HepG2 (cell line): Measurements from ENCODE around the gene MYH9. TPM values are rescaled to one million over a fixed set of nuclear protein-coding genes. Genes with fewer than 3 reads are reported as not detected.

Experiments used
- AKAP8 ChIP-seq: sonication (generic); formaldehyde crosslinking; IDR thresholded peaks from 2 replicates; pipeline ENCODE4 v1.5.1; 2020; ENCODE audit warnings: mild to moderate bottlenecking, missing genetic modification reagents
- CCDC6 ChIP-seq: sonication (generic); formaldehyde crosslinking; IDR thresholded peaks from 2 replicates; pipeline ENCODE4 v1.8.1; 2022; ENCODE audit warnings: mild to moderate bottlenecking, missing genetic modification reagents, moderate library complexity
- ELF3 ChIP-seq: IDR thresholded peaks from 2 replicates; pipeline ENCODE4 v1.6.1; 2016; ENCODE audit warnings: missing genetic modification reagents, missing compliant biosample characterization
- EZH2 ChIP-seq: conservative IDR thresholded peaks from 2 replicates; pipeline ENCODE4 v1.6.1; 2012; ENCODE audit warnings: mild to moderate bottlenecking, low read depth, low read length, moderate library complexity
- FOXA3 ChIP-seq: IDR thresholded peaks from 2 replicates; pipeline ENCODE4 v1.6.1; 2016; ENCODE audit warnings: missing genetic modification reagents, missing compliant biosample characterization
- FOXO1 ChIP-seq: sonication (generic); formaldehyde crosslinking; IDR thresholded peaks from 2 replicates; pipeline ENCODE4 v1.4.0; 2020; ENCODE audit warnings: missing genetic modification reagents
- FOXP4 ChIP-seq: sonication (generic); formaldehyde crosslinking; IDR thresholded peaks from 2 replicates; pipeline ENCODE4 v1.4.0; 2020; ENCODE audit warnings: missing genetic modification reagents
- GRHL1 ChIP-seq: sonication (generic); formaldehyde crosslinking; conservative IDR thresholded peaks from 2 replicates; pipeline ENCODE4 v1.8.0; 2022; ENCODE audit warnings: missing genetic modification reagents
- IRF1 ChIP-seq: sonication (generic); formaldehyde crosslinking; IDR thresholded peaks from 2 replicates; pipeline ENCODE4 v1.4.0; 2020; ENCODE audit warnings: low read depth, mild to moderate bottlenecking, missing genetic modification reagents
- JUND ChIP-seq: sonication (generic); formaldehyde crosslinking; IDR thresholded peaks from 2 replicates; pipeline ENCODE4 v1.8.0; 2022; ENCODE audit warnings: mild to moderate bottlenecking, missing genetic modification reagents
- KAT2B ChIP-seq: fragments of 150-350 bp; IDR thresholded peaks from 2 replicates; pipeline ENCODE4 v1.6.1; 2014; ENCODE audit warnings: low read depth, low read length, borderline replicate concordance
- MED1 ChIP-seq: sonication (generic); formaldehyde crosslinking; IDR thresholded peaks from 2 replicates; pipeline ENCODE4 v1.4.0; 2020; ENCODE audit warnings: missing genetic modification reagents
- SSRP1 ChIP-seq: IDR thresholded peaks from 2 replicates; pipeline ENCODE4 v1.6.1; 2016; ENCODE audit warnings: control low read depth
- USF2 ChIP-seq, 2 experiments: sonication (generic) in 1 of 2; formaldehyde crosslinking in 1 of 2; IDR thresholded peaks; 2 replicates each; pipeline versions ENCODE4 v1.5.1 to v1.6.1; 2011 to 2020; ENCODE audit warnings: borderline replicate concordance in 1 of 2, low read depth in 1 of 2, low read length in 1 of 2, mild to moderate bottlenecking in 1 of 2, missing genetic modification reagents in 1 of 2, moderate library complexity in 1 of 2
- YY1 ChIP-seq: IDR thresholded peaks from 2 replicates; pipeline ENCODE4 v1.6.1; 2011; ENCODE audit warnings: low read length, low read depth, moderate library complexity, mild to moderate bottlenecking; ENCODE audit not compliant: insufficient read depth, insufficient replicate concordance
- ZNF12 ChIP-seq: sonication (generic); formaldehyde crosslinking; IDR thresholded peaks from 2 replicates; pipeline ENCODE4 v1.5.0; 2020; ENCODE audit warnings: missing genetic modification reagents
- ZNF205 ChIP-seq: IDR thresholded peaks from 2 replicates; pipeline ENCODE4 v1.6.1; 2018; ENCODE audit warnings: missing biosample characterization, missing genetic modification reagents
- ZNF331 ChIP-seq: sonication (generic); formaldehyde crosslinking; IDR thresholded peaks from 2 replicates; pipeline ENCODE4 v1.4.0; 2020; ENCODE audit warnings: missing genetic modification reagents
- ZNF414 ChIP-seq: sonication (generic); formaldehyde crosslinking; IDR thresholded peaks from 2 replicates; pipeline ENCODE4 v1.5.0; 2020; ENCODE audit warnings: missing genetic modification reagents
- ZNF501 ChIP-seq: sonication (generic); formaldehyde crosslinking; IDR thresholded peaks from 2 replicates; pipeline ENCODE4 v1.5.1; 2020; ENCODE audit warnings: mild to moderate bottlenecking, moderate library complexity, missing genetic modification reagents
- ZNF567 ChIP-seq: sonication (generic); formaldehyde crosslinking; IDR thresholded peaks from 2 replicates; pipeline ENCODE4 v1.8.1; 2023; ENCODE audit warnings: mild to moderate bottlenecking, missing genetic modification reagents, borderline replicate concordance
- ZNF570 ChIP-seq: sonication (generic); formaldehyde crosslinking; IDR thresholded peaks from 2 replicates; pipeline ENCODE4 v1.4.0; 2020; ENCODE audit warnings: mild to moderate bottlenecking, missing genetic modification reagents, borderline replicate concordance
- ZNF7 ChIP-seq: IDR thresholded peaks from 2 replicates; pipeline ENCODE4 v1.6.1; 2016; ENCODE audit warnings: missing biosample characterization, missing genetic modification reagents
- polyA plus RNA-seq, 8 experiments: library from polyadenylated mRNA; depleted of rRNA in 3 of 8; stranded (reverse) in 7 of 8; unstranded in 1 of 8; fragments of >200 nt; fragmentation: Illumina TruSeq in 4 of 8; extraction: Trizol in 4 of 8; gene quantifications; 2 replicates each; pipeline versions ENCODE4 v1.2.1 to v1.2.3, GENCODE V29; 2011 to 2016; ENCODE audit warnings: low read depth in 4 of 8, missing spikeins in 1 of 8, mixed read lengths in 1 of 8; ENCODE audit not compliant: insufficient read depth in 1 of 8
- total RNA-seq, 5 experiments: library from RNA; depleted of rRNA; stranded (reverse); fragments of >200 nt; fragmentation: Illumina TruSeq; extraction: Trizol; gene quantifications; 2 replicates each; pipeline ENCODE4 v1.2.3, GENCODE V29; 2016; ENCODE audit warnings: low read depth in 1 of 5

Gene MYH9
- total and polyA plus RNA-seq, 2 of the 13 experiments (the other 11 are each of a cell fraction or from before 2014, with no cell fraction given) = 50.7 to 98.5 TPM

GRCh38 chr22:36411589-36412258, 24.0 kb upstream of the MYH9 start (continued):
- TF ChIP-seq JUND (CRISPR knock-in tag) (peak; percentile 56), SSRP1 (CRISPR knock-in tag) (0 out of 2 replicates have a peak, but pooled peaks have one; percentile 29), ZNF205 (CRISPR knock-in tag) (no peak), ZNF414 (no peak), ELF3 (CRISPR knock-in tag) (peak; percentile 51), ZNF570 (no peak), CCDC6 (no peak), ZNF7 (CRISPR knock-in tag) (no peak), ZNF331 (peak; percentile 30; the same call in 1 of the 2 replicates), KAT2B (no peak), FOXA3 (CRISPR knock-in tag) (peak; percentile 68), FOXP4 (CRISPR knock-in tag) (peak; percentile 60), YY1 (no peak), EZH2 (no peak), GRHL1 (CRISPR knock-in tag) (no peak), IRF1 (CRISPR knock-in tag) (no peak), AKAP8 (no peak), ZNF501 (0 out of 2 replicates have a peak, but pooled peaks have one; percentile 20), ZNF12 (CRISPR knock-in tag) (0 out of 2 replicates have a peak, but pooled peaks have one; percentile 47), FOXO1 (CRISPR knock-in tag) (peak; percentile 58; the same call in 1 of the 2 replicates), ZNF567 (no peak), MED1 (CRISPR knock-in tag) (peak; percentile 80), USF2 (IDR thresholded peaks at IDR 0.05; ENCODE audit: low read depth, low read length) (no peak), USF2 (CRISPR knock-in tag; IDR thresholded peaks at IDR 0.05; ENCODE audit: borderline replicate concordance) (0 out of 2 replicates have a peak, but pooled peaks have one; percentile 18)
